Neural progenitor cell (in vitro differentiated cells): ENCODE results near the gene ANKRD36.
"Not testable (repeated sequence)": the region's sequence is repeated elsewhere in the genome, so short reads cannot be mapped to it uniquely, and the experiment has no call there.

Source experiments
- EZH2 ChIP-seq: fragments of 200-600 bp; sonication (generic); IDR thresholded peaks from 2 replicates; pipeline ENCODE4 v1.6.1; 2017; ENCODE audit warnings: antibody characterized with exemption, mild to moderate bottlenecking, moderate library complexity
- TF ChIP-seq, protein P1 (sequence below): fragments of 200-600 bp; sonication (generic); IDR thresholded peaks from 2 replicates; pipeline ENCODE4 v1.5.1; 2017; ENCODE audit warnings: antibody characterized with exemption, mild to moderate bottlenecking

DNA sequence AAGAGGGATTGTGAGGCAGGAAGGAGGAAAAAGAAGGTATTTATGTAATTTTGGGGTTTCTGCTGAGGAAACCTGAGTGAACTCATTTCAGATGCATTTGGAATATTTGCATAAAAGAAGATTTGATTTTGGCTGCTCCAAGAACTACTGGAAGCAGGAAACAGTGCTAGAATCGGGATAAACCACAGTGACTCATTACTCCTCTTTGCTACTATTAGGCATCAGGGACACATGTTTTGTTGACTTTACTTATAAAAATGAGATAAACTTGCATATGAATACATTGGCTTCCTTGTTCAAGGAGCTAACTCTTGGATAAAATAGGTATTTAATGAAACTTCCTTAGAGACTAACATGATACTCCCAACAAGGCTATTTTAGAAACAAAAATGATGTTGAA lies 67.4 kb downstream of the ANKRD36 start:
- TF ChIP-seq, protein P1, sequence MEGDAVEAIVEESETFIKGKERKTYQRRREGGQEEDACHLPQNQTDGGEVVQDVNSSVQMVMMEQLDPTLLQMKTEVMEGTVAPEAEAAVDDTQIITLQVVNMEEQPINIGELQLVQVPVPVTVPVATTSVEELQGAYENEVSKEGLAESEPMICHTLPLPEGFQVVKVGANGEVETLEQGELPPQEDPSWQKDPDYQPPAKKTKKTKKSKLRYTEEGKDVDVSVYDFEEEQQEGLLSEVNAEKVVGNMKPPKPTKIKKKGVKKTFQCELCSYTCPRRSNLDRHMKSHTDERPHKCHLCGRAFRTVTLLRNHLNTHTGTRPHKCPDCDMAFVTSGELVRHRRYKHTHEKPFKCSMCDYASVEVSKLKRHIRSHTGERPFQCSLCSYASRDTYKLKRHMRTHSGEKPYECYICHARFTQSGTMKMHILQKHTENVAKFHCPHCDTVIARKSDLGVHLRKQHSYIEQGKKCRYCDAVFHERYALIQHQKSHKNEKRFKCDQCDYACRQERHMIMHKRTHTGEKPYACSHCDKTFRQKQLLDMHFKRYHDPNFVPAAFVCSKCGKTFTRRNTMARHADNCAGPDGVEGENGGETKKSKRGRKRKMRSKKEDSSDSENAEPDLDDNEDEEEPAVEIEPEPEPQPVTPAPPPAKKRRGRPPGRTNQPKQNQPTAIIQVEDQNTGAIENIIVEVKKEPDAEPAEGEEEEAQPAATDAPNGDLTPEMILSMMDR = not testable (repeated sequence)
- TF ChIP-seq EZH2 = not testable (repeated sequence)
